IPS DF 4.7 (cell line): Measurements from ENCODE around the gene AMFR.

Source experiments
- DNase-seq: peaks from one replicate; pipeline ENCODE4 v3.0.0-alpha.2; 2013; ENCODE audit warnings: low spot score; ENCODE audit errors: extremely low read depth

Gene AMFR

DNA sequence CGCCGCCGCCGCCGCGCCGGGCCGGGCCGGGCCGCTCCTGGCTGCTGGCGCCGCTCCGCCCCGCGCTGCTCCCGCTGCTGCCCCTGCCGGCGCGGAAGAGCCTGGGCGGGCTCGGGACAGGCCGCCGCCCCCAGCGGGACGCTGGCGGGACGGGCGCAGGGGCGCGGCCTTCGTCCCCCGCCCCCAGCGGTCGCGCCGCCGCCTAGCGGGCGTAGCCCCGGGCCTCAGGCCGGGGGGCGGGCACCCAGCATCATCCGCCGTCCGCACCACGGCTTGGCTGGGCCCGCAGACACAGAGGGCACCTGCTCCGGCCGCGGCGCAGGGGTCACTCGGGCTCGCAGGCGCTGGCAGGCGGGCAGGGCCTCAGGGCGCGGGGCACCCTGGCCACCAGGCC lies at the start of gene AMFR:
AMFR (minus strand) TSS at position 107 of the 394 bp plus-strand sequence. CDS start 218 bp downstream, outside the sequence.
- no peak for DNase-seq

DNA sequence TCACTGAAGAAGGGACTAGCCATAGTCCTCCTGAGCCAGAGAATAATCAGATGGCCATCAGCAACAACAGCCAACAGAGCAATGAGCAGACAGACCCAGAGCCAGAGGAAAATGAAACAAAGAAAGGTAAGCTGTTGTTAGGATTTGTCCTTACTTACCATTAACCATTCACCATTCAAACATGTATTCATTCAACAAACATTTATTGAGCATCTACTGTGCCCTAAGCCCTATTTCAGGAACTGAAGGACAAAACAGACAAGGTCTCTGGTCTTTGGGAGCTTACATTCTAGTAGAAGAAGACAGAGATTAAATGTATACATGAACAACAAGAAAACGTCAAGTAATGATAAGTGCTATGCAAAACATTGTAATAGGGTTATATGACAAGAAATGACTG lies 45.3 kb upstream of the AMFR start:
- no peak for DNase-seq

DNA sequence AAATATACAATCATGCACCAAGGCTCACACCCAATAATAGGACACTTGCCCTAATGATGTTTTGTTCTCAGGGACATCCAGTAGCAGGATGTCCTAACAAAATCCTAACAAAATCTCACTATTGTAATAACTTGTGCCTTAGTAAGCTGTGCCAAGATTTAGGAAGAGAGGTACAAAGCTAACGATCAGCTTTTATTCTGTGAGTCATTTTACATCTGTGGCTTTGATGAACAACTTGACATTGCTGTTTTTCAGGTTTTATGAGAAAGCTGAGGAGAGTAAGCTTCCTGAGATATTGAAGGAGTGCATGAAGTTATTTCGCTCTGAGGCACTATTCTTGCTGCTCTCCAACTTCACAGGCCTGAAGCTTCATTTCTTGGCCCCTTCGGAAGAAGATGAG lies 44.9 kb upstream of the AMFR start:
- no peak for DNase-seq

DNA sequence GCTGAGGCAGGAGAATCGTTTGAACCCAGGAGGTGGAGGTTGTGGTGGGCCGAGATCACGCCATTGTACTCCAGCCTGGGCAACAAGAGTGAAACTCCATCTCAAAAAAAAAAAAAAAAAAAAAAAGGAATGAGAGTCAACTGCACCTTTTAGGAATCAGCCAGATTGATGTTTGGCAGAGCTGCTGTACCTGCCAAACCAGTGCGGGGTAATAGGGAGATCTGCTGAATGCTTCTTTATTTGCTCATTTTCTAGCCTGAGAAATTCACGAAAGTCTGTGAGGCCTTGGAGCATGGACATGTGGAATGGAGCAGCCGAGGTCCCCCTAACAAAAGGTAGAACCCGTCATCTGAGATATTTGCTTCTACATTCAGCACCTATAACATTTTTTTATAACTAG lies 44.4 kb upstream of the AMFR start:
- DNase-seq, result no peak

DNA sequence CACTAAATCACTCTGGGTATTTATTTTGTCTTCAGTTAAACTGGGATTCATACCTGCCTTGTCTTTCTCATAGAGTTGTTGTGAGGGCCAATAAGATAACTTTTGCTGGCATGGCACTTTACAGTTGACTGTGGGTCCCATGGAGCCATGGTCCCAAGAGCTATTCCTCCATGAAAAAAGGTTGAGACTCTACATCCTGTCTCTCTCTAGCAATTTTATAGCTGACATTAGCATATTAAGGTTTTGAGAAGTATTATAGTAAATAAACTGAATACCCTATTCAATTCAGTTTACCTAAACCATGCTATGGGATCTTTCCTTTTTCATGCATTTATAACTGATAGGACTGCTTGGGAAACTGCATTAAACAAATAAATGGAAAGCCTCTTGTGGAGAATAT lies 43.5 kb upstream of the AMFR start:
- DNase-seq, result no peak

DNA sequence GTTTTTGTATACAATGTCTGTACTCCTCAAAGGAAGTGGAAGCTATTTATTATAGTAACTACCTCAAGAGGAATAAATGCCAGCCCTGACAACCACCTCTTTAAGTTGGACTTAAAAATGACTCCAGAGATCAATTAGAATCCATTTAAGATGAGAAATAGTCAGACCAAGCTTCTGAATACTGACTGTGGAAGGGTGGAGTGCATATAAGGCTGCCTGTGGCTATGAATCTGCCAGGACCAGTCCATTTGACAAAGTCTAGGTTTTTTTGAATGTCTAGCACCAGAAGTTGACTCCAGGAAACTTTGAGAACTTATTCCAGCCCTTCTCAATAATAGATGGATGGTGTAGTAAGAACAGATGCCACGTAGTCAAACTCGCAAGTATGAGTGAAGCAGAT lies 41.0 kb upstream of the AMFR start:
- DNase-seq, result no peak

DNA sequence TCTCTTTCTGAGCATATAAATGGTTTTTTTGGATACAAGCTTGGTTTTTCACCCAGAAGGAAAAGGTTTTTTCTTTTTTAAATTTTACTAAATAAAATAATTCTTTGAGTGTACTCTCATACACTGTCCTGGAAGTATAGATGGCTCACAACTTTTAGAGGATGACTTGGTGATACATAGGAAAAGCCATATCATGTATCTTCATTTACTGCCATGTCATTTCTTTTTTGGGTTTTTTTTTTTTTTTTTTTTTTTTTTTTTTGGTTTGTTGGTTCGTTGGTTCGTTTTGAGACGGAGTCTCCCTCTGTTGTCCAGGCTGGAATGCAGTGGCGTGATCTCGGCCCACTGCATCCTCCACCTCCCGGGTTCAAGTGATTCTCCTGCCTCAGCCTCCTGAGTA lies 37.8 kb upstream of the AMFR start:
- no peak for DNase-seq

DNA sequence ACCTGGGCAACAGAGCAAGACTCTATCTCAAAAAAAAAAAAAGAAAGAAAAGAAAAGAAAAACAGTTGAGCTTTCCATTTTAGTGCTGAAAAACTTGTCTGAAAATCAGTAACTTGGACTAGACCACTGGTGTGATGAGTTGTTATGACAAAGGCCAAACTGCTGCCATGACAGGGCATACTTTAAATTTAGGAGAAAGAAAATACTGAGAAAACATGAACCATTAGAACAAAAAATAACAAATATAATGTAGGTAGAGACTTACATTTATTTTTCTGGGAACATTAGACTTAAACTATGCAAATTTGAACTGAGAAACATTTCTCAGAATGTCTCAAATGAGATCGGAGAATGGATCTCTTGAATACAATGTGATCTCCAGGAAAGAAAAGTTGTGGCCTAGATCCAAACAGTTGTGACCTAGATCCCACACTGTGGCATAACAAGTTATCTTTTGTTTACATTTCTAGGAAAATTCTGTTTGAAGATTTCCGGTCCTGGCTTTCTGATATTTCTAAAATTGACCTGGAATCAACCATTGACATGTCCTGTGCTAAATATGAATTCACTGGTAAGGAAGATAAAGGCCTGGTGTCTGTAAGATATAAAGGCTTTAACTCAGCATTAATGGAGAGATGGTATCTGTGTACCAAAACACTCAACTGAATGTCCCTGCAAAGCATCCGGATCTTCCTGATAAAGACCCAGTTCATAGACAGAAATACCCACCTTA lies 36.9 kb upstream of the AMFR start:
- DNase-seq, result no peak

DNA sequence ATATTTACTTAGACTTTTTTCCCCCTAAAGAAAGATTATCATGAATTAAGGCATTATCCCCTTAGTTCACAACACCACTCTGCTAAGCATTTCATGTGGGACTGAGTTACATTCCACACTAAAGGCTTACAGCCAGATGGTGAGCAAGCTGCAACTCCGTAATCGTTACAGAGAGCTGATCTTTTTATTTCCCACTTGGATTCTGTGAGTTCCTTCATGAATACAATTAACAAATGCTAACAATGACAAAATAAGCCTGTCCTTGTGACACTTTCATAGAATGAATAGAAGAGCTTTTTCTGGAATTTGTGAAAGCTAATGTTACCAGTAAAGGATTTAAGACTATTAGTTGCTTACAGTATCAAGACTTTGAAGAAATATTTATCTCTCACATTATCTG lies 34.8 kb upstream of the AMFR start:
- DNase-seq, result no peak

DNA sequence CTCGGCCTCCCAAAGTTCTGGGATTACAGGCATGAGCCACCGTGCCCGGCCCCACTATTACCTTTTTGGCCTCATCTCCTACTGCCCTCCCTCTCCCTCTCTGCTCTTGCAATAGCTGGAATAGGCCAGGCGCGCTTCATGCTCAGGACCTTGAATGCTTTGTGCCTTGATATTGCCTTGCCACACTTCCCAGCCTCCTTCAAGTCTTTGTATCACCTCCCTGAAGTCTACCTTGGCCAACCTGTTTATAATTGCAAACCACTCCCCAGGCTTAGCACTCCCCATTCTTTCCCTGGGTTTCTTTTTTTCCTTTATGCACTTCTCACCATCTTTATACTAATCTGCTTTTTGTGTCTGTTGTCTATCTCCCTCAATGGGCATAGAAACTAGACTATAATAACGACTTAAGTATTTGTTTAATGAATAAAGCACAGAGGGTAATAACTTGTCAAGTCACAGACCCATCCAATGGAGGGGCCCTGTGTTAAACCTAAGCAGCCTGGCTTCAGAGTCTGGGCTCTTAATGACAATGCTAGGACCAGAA lies 32.7 kb upstream of the AMFR start:
- DNase-seq, result no peak

DNA sequence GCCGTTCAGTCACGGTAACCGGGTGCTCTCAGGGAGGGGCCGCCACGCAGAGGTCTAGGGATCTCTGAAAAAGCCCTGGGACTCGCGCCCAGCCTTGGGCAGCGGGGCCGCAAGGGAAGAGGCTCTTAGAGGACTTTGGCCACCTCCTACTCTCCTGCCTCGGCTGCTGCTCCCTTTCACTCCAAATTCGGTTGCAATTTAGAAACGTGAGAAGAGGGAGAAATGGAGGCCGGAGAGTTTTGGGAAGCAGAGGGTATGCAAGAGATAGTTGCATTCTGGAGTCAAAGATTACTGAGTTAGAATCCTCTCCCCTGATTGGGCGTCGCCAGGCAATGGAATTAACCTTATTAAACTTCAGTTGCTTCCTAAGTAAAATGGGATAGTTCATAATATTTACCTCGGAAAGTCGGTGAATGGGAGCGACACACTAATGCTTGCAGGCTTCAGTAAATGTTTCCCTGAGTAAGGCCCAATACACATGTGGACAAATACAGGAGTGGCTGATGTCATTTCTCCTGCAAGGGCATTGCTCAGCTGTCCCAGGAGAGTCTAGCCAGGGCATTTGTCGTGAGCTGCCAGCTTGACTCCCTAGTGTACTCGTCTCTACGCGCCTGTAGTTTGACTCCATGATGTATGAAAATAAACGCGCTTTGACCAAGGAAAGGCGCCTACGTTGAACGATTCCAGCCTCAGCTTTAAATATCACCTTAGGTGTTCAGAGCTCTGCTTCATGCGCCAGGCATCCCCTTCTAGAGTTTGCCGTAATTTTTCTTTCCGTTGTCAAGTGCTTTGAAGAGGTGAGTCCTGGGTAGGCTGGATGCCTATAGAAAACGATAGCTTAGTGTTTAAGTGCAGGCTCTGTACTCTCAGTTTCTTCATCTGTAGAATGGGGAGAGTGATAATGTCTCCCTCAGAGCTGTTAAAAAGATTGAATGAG lies 26.7 kb upstream of the AMFR start:
- no peak for DNase-seq

DNA sequence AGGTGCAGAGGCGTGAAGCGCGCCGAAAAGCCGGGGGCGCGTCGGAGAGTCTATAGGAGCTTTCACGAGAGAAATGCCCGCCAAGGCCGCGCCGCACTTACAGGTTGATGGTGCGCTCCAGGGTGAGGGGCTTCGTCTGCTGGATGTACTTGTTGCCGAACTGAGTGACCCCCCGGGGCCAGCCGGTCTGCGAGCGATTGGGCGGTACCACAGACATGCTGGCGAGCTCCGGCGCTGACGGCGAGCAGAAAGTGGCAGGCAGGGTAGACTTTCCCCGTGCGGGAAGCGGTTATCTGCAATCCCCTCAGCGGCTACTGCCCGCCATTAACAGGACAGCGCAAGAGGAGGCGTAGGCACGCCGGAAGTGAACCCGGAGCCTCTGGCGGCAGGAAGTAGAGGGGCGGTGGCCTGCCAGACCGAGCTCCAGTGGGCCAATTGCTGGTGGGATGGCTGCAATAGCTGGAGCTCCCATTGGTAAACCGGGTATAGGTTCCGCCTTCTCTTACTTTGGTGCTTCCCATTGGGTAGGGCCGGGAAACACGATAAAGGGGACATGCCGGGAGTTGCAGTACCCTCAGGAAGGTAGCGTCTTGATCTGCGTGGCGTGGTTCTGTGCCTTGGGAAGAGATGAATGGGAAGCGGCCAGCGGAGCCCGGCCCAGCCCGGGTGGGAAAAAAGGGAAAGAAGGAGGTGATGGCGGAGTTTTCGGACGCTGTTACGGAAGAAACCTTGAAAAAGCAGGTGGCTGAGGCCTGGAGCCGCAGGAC lies 25.8 kb upstream of the AMFR start, which contains the start of the genes NUDT21 and OGFOD1:
NUDT21 (minus strand) TSS at position 347 of the 767 bp plus-strand sequence; CDS start at position 217, 130 bp downstream.
OGFOD1 (plus strand) TSS at position 569 of the 767 bp plus-strand sequence; CDS start at position 628, 59 bp downstream.
- peak; percentile 93 for DNase-seq

DNA sequence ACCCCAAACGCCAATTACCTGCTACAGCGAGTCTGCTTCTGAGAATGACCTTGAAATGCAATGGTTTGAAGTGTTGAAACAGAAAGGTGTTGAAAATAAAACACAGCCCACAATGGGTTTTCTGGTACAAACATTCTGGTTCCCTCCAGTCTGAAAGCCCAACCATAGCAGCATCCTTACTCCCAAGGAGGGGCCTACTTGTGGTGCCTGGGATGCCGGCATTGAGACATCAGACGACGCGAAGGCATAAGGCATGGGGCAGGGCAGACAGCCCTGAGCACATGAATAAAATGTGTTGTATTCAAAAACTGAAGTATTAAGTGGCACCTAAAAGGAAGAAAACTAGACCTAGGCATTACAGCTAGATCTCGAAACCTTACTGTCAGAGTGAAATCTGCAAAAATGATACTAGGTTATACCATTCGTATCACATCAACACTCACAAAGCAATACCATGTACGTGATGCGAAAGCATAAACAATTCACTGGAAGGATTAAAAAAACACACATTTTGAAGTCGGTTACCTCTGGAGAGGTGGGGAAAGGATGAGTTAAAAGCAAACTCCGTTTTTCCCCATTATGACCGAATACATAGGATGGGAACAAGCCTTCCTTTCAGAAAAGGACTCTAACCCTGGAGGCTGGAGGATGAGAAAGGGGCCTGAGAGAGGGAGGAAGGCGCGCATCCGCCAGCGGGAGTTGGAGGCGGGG lies 25.1 kb upstream of the AMFR start:
- DNase-seq, result no peak

DNA sequence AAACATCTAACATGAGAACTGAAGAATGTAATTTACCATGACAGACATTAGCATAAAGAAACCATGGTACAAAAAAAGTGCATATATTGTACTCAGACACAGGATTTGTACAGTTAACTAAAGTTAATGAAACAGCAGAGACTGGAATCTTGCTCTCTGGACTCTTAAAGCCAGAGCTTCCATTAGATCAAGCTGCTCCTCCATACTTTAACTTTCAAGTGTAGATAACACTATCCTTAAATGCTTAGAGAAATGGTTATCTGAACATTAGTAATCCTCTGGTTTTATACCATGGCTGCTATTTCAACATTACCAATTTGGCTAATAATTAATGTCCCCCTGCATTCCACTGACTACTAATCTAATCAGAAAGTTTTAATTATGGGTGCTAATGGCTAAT lies 22.7 kb upstream of the AMFR start:
- DNase-seq, result no peak

DNA sequence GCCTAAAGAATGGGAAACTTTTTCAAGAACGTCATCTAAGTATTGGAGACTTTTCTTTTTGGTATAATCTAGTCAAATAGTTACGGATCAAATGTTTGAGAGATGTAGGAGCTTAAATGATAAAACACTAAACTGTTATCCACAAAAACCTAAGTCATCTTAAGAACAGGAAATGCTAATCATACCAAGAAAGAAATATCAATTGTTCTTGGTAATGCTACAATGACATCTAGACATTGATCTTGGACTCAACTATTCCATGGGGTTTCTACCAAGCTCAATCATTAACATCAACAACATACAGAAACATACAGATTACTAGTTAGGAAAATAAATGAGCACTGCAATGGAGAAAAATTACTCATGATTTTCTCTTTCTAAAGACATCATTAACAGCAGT lies 21.9 kb upstream of the AMFR start:
- DNase-seq, result no peak

DNA sequence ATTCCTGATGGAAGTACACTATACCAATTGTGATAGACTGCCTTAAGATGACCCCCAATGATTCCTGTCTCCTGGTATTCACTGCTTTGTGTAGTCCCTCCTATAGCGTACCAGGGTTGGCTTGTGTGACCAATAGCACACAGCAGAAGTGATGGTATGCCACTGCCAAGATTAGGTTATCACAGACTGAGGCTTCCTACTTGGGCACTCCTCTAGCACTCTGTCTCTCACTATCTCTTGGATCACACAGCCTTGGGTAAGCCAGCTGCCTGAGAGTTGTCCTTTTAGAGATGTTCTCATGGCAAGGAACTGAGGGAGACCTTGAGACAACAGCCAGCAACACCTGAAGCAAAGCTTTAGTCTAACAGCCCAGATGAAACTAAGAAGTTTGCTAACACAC lies 12.7 kb upstream of the AMFR start:
- DNase-seq, result no peak

DNA sequence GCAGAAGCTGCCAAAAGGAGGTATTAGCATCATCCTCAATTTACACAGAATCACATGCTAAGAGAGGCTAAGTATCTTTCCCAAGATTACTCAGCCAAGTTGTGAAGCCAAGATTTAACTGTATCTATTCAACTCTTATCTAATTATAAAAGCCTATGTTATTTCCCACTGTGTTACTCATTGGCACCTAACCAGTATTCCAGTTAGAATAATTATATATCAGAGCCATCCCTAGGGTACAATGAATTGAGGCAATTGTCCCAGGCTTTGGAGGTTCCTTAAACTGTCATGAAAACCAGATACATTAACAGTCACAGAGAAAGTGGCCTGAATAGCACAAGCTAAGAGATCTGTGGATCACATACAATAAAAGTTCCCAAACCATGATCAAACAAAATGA lies 10.9 kb upstream of the AMFR start:
- DNase-seq, result no peak

DNA sequence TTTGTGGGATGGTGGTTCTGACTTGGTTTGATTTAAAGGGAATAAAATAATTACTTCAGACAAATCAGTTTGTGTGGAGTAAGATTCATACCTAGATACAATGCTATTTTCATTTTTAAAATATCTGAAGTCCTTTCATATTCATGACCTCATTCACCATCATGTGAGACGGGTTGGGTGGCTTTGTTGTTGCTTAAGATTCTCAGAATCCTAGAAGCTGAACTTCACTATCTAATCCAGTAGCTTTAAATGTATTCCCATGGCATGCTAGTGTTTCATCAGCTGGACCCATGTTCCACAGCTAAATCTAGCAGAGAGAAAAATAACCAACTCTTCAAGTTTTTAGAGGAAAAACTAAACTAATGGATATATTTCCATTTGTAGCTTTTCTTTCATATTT lies 2.7 kb upstream of the AMFR start:
- DNase-seq, result no peak

DNA sequence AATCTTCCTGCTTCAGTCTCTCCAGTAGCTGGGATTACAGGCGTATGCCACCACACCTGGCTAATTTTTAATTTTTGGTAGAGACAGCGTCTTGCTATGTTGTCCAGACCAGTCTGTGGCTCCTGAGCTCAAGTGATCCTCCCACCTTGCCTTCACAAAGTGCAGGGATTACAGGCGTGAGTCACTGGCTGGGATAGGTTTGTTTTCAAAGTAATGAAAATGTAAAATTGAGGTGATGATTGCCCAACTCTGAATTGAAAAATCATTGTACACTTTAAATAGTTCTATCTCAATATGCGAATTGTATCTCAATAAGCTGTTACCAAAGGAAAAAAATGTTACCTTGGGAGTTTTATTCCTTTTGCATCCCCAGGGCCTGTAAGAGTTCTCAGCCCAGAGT lies 1.2 kb upstream of the AMFR start:
- DNase-seq, result no peak

DNA sequence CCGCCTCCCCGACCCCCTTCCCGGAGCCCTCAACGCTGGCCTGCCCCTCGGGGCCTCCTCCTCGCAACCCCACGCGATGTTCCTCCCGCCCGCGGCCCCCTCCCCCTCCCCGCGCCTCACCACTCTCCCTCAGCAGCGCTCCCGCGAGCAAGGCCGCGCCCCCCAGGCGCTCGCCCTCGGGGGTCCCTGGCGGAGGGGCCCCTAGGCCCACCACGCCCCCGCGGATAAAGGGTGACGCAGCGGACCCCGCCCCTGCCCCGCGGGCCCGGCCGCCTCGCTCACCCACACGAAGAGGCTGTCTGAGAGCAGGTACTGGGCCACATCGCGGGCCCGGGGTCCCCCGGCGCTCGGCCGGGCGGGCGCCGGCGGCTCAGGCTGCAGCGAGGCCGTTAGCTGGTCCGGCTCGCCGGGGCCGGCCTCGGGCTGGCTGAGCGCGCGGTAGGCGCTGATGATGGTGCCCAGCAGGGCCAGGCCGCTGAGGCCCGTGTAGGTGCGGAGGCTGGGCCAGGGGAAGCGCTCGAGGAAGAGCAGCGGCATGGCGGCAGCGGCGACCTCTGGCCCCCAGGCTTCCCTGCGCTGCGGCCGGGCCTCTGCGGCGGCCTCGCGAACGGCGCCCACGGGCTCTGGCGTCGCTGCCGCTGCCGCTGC lies 430 bp downstream of the AMFR start:
- DNase-seq, result no peak
